ENCODE data around the gene ERP44.

Gene ERP44

GRCh38 chr9:99936947-99937587 is 161.7 kb downstream of the ERP44 start:
- no peak for DNase-seq (ENCODE audit: low read depth)

GRCh38 chr9:99931155-99931840 is 167.5 kb downstream of the ERP44 start:
- no peak for DNase-seq (ENCODE audit: low read depth)

GRCh38 chr9:99929652-99930051 is 169.1 kb downstream of the ERP44 start:
- DNase-seq (ENCODE audit: low read depth) = no peak
